SK-N-SH treated with all-trans-retinoic acid at 6 μM for 48 hours (cell line): ENCODE measurements around the gene IRS1.

Experiments used
- ATAC-seq: fragments of 200-7000 bp; cut with Tn5 transposase; 3 replicates; pipeline ENCODE4 v1.9.1; 2020; ENCODE audit warnings: mild to moderate bottlenecking, moderate library complexity
- ARNTL ChIP-seq: fragments of 450-650 bp; formaldehyde crosslinking; IDR thresholded peaks from 2 replicates; pipeline ENCODE4 v1.5.0; 2020; ENCODE audit warnings: low read depth, mild to moderate bottlenecking, moderate library complexity, borderline replicate concordance
- BACH2 ChIP-seq: fragments of 250-450 bp; sonication (Bioruptor Pico); IDR thresholded peaks from 2 replicates; pipeline ENCODE4 v1.9.0; 2021; ENCODE audit warnings: mild to moderate bottlenecking, borderline replicate concordance
- CSDC2 ChIP-seq: fragments of 250-450 bp; sonication (Bioruptor Pico); IDR thresholded peaks from 2 replicates; pipeline ENCODE4 v1.5.0; 2020; ENCODE audit warnings: mild to moderate bottlenecking, moderate library complexity
- GLIS3 ChIP-seq: fragments of 250-450 bp; sonication (Bioruptor Pico); IDR thresholded peaks from 2 replicates; pipeline ENCODE4 v1.5.0; 2020; ENCODE audit warnings: mild to moderate bottlenecking, moderate library complexity
- ISL1 ChIP-seq: fragments of 250-450 bp; sonication (Bioruptor Pico); IDR thresholded peaks from 2 replicates; pipeline ENCODE4 v2.1.2; 2022; ENCODE audit warnings: mild to moderate bottlenecking, moderate library complexity
- OSR1 ChIP-seq: fragments of 250-450 bp; sonication (Bioruptor Pico); IDR thresholded peaks from 2 replicates; pipeline ENCODE4 v1.8.0; 2022; ENCODE audit warnings: moderate library complexity, mild to moderate bottlenecking, inconsistent platforms
- PPARA ChIP-seq: fragments of 250-450 bp; sonication (Bioruptor Pico); IDR thresholded peaks from 2 replicates; pipeline ENCODE4 v1.5.0; 2020; ENCODE audit warnings: mild to moderate bottlenecking, borderline replicate concordance
- RARB ChIP-seq: fragments of 250-450 bp; sonication (Bioruptor Pico); IDR thresholded peaks from 2 replicates; pipeline ENCODE4 v1.8.0; 2021; ENCODE audit warnings: mild to moderate bottlenecking, moderate library complexity
- ZC3H10 ChIP-seq: fragments of 250-450 bp; sonication (Bioruptor Pico); IDR thresholded peaks from 2 replicates; pipeline ENCODE4 v1.5.1; 2021; ENCODE audit warnings: mild to moderate bottlenecking, moderate library complexity
- ZFP3 ChIP-seq: fragments of 250-450 bp; sonication (Bioruptor Pico); IDR thresholded peaks from 2 replicates; pipeline ENCODE4 v1.5.0; 2020; ENCODE audit warnings: mild to moderate bottlenecking, moderate library complexity
- ZFP30 ChIP-seq: fragments of 450-650 bp; formaldehyde crosslinking; IDR thresholded peaks from 2 replicates; pipeline ENCODE4 v1.5.0; 2022; ENCODE audit warnings: mild to moderate bottlenecking, moderate library complexity
- ZNF565 ChIP-seq: fragments of 450-650 bp; formaldehyde crosslinking; conservative IDR thresholded peaks from 2 replicates; pipeline ENCODE4 v1.5.0; 2020; ENCODE audit warnings: low read depth, mild to moderate bottlenecking, moderate library complexity
- ZNF70 ChIP-seq: fragments of 450-650 bp; formaldehyde crosslinking; IDR thresholded peaks from 2 replicates; pipeline ENCODE4 v1.5.0; 2020; ENCODE audit warnings: mild to moderate bottlenecking, moderate library complexity
- ZNF8 ChIP-seq: fragments of 450-650 bp; formaldehyde crosslinking; IDR thresholded peaks from 2 replicates; pipeline ENCODE4 v1.5.0; 2020; ENCODE audit warnings: mild to moderate bottlenecking, moderate library complexity
- TF ChIP-seq, protein P1 (sequence below): fragments of 250-450 bp; sonication (Bioruptor Pico); IDR thresholded peaks from 2 replicates; pipeline ENCODE4 v1.8.0; 2020; ENCODE audit warnings: mild to moderate bottlenecking, moderate library complexity, borderline replicate concordance
- TF ChIP-seq, protein P2 (sequence below): fragments of 250-450 bp; sonication (Bioruptor Pico); IDR thresholded peaks from 2 replicates; pipeline ENCODE4 v1.5.0; 2020; ENCODE audit warnings: mild to moderate bottlenecking, moderate library complexity
- TF ChIP-seq, protein P3 (sequence below): fragments of 250-450 bp; sonication (Bioruptor Pico); IDR thresholded peaks from 2 replicates; pipeline ENCODE4 v1.5.1; 2020; ENCODE audit warnings: low read depth, mild to moderate bottlenecking, moderate library complexity
- TF ChIP-seq, protein P4 (sequence below): fragments of 250-450 bp; sonication (Bioruptor Pico); IDR thresholded peaks from 2 replicates; pipeline ENCODE4 v1.5.1; 2021; ENCODE audit warnings: mild to moderate bottlenecking, moderate library complexity

The IRS1 gene

DNA sequence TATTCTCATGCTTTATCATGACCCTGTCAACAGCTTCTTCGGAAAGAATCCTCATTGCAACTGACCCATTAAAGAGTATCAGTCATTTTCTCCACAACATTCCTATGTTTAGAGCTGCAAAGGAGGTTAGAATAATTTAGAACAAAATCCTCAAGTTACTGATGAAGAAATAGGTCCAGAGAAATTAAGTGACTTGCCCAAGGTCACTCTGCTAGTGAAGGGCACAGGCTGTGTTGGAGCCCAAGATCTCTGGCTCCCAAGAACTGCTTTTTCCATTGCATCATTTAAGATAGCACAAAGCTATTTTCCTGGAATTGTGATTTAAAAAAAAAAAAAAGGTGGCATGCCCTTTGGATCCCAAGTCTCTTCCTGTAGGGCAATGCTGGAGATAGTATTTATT lies 9.6 kb downstream of the IRS1 start:
- no peak for TF ChIP-seq ISL1 (CRISPR knock-in tag)
- no peak for TF ChIP-seq ZC3H10 (CRISPR knock-in tag)
- TF ChIP-seq RARB (CRISPR knock-in tag): no peak
- TF ChIP-seq PPARA (CRISPR knock-in tag): no peak
- no peak for TF ChIP-seq CSDC2 (CRISPR knock-in tag)
- no peak for TF ChIP-seq ZNF565 (CRISPR knock-in tag)
- TF ChIP-seq ZFP3 (CRISPR knock-in tag): no peak
- no peak for TF ChIP-seq GLIS3
- no peak for TF ChIP-seq ZNF70 (CRISPR knock-in tag)
- TF ChIP-seq OSR1 (CRISPR knock-in tag): no peak
- TF ChIP-seq, all 23 proteins: peak for 0
- ATAC-seq: no peak

DNA sequence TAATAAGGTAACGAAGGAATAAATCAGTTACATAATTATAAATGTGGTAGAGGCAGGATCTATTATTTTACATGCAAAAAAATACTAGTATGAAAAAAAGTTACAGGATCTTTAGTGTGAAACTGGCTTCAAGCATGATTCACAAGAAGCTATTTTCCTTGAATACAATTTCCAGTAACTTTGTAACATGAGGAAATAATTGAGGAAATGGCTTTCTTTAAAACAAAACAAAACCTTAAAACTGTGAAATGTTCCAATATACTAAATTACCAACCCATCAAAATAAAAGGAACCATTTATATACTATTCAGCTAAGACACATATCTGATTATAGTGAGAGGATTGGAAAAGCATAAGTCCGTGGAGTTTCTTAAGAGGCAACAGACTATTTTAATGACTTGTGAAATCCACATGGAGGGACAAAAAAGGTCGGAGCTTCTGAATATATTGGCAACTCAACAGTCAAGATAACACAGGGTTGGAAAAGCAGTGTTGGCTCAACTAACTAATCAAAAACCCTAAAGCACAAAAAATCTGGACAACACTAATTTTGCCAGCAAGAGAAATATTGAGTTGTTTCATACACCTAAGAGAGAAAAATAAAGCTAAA lies 10.6 kb downstream of the IRS1 start:
- no peak for TF ChIP-seq ZFP30 (CRISPR knock-in tag)
- TF ChIP-seq ZNF8 (CRISPR knock-in tag): no peak
- TF ChIP-seq ARNTL (CRISPR knock-in tag): no peak
- TF ChIP-seq, protein P1, sequence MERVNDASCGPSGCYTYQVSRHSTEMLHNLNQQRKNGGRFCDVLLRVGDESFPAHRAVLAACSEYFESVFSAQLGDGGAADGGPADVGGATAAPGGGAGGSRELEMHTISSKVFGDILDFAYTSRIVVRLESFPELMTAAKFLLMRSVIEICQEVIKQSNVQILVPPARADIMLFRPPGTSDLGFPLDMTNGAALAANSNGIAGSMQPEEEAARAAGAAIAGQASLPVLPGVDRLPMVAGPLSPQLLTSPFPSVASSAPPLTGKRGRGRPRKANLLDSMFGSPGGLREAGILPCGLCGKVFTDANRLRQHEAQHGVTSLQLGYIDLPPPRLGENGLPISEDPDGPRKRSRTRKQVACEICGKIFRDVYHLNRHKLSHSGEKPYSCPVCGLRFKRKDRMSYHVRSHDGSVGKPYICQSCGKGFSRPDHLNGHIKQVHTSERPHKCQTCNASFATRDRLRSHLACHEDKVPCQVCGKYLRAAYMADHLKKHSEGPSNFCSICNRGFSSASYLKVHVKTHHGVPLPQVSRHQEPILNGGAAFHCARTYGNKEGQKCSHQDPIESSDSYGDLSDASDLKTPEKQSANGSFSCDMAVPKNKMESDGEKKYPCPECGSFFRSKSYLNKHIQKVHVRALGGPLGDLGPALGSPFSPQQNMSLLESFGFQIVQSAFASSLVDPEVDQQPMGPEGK: no peak
- no peak for ATAC-seq

DNA sequence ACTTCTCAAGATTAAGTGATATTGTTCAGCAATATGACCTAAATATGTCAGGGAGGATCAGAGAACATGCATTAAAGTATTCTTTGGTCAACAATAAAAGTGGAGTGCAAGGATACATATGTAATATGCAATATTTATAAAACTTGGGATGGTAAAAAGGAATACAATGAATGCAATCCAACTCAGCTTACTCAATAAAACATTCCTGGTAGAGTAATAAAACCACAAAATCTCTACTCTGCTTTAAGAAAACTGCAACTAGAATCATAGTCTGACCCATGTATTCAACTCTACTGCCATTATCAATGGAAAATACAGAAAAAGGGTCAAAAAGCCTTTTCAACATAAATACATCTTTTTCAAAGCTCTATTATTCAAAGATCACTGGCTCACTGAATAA lies 11.6 kb downstream of the IRS1 start:
- no peak for ATAC-seq
- TF ChIP-seq, protein P2, sequence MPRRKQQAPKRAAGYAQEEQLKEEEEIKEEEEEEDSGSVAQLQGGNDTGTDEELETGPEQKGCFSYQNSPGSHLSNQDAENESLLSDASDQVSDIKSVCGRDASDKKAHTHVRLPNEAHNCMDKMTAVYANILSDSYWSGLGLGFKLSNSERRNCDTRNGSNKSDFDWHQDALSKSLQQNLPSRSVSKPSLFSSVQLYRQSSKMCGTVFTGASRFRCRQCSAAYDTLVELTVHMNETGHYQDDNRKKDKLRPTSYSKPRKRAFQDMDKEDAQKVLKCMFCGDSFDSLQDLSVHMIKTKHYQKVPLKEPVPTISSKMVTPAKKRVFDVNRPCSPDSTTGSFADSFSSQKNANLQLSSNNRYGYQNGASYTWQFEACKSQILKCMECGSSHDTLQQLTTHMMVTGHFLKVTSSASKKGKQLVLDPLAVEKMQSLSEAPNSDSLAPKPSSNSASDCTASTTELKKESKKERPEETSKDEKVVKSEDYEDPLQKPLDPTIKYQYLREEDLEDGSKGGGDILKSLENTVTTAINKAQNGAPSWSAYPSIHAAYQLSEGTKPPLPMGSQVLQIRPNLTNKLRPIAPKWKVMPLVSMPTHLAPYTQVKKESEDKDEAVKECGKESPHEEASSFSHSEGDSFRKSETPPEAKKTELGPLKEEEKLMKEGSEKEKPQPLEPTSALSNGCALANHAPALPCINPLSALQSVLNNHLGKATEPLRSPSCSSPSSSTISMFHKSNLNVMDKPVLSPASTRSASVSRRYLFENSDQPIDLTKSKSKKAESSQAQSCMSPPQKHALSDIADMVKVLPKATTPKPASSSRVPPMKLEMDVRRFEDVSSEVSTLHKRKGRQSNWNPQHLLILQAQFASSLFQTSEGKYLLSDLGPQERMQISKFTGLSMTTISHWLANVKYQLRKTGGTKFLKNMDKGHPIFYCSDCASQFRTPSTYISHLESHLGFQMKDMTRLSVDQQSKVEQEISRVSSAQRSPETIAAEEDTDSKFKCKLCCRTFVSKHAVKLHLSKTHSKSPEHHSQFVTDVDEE (CRISPR knock-in tag): no peak
- TF ChIP-seq, protein P1: no peak
- TF ChIP-seq BACH2 (CRISPR knock-in tag): no peak
- TF ChIP-seq, protein P3, sequence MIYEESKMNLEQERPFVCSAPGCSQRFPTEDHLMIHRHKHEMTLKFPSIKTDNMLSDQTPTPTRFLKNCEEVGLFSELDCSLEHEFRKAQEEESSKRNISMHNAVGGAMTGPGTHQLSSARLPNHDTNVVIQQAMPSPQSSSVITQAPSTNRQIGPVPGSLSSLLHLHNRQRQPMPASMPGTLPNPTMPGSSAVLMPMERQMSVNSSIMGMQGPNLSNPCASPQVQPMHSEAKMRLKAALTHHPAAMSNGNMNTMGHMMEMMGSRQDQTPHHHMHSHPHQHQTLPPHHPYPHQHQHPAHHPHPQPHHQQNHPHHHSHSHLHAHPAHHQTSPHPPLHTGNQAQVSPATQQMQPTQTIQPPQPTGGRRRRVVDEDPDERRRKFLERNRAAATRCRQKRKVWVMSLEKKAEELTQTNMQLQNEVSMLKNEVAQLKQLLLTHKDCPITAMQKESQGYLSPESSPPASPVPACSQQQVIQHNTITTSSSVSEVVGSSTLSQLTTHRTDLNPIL (CRISPR knock-in tag): no peak
- TF ChIP-seq ZC3H10 (CRISPR knock-in tag): no peak

DNA sequence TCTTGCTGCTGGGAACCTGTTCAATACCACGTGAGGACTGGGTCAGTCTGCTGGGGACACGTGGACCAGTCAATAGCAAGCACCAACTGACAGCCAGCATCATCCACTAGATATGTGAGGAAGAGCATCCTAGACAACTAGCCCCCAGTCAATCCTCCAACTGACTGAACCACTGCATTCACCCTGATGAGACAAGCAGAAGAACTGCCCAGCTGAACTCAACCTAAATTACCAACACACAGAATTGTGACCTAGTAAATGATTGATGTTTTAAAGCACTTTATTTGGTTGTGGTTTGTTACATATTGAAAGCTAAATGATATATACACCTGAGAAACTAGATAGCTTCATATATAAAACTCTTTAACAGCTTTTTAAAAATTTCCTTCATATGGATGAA lies 15.7 kb downstream of the IRS1 start:
- ATAC-seq: no peak
- TF ChIP-seq PPARA (CRISPR knock-in tag): no peak
- TF ChIP-seq ZNF565 (CRISPR knock-in tag): no peak
- TF ChIP-seq CSDC2 (CRISPR knock-in tag): no peak
- TF ChIP-seq ZNF70 (CRISPR knock-in tag): no peak
- TF ChIP-seq ARNTL (CRISPR knock-in tag): no peak
- TF ChIP-seq ZFP30 (CRISPR knock-in tag): no peak
- TF ChIP-seq, protein P2 (CRISPR knock-in tag): no peak
- TF ChIP-seq GLIS3: no peak
- TF ChIP-seq OSR1 (CRISPR knock-in tag): no peak
- TF ChIP-seq, protein P4, sequence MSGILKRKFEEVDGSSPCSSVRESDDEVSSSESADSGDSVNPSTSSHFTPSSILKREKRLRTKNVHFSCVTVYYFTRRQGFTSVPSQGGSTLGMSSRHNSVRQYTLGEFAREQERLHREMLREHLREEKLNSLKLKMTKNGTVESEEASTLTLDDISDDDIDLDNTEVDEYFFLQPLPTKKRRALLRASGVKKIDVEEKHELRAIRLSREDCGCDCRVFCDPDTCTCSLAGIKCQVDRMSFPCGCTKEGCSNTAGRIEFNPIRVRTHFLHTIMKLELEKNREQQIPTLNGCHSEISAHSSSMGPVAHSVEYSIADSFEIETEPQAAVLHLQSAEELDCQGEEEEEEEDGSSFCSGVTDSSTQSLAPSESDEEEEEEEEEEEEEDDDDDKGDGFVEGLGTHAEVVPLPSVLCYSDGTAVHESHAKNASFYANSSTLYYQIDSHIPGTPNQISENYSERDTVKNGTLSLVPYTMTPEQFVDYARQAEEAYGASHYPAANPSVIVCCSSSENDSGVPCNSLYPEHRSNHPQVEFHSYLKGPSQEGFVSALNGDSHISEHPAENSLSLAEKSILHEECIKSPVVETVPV (CRISPR knock-in tag): no peak
- TF ChIP-seq, protein P1: no peak
- no peak for TF ChIP-seq BACH2 (CRISPR knock-in tag)
- no peak for TF ChIP-seq ISL1 (CRISPR knock-in tag)
- TF ChIP-seq, protein P3 (CRISPR knock-in tag): no peak
